ENCODE measurements around the gene ZGPAT. TPM values are rescaled to one million over a fixed set of nuclear protein-coding genes. Genes with fewer than 3 reads are reported as not detected.

The ZGPAT gene
- total and polyA plus RNA-seq, 2 donors (not counting 1 experiment from before 2014, with no cell fraction given), result 46.1 to 62.1 TPM

- intact Hi-C loops (cut with micrococcal nuclease), result loop anchor here (1.0 to 5.0 kb wide), 3 partner anchors 30 to 200 kb away; partner anchors contain the start of genes ARFRP1, PTK6 and RTEL1
- DNase-seq (peak; percentile 70), ATAC-seq (ENCODE audit: low read depth) (peak; percentile 17)
- H3K27me3 Mint-ChIP-seq, result no peaks in the 10 kb centered on the region
- peak overlapping the region; percentile 80 for H3K4me3 Mint-ChIP-seq
- no peaks in the 10 kb centered on the region for H3K9me3 Mint-ChIP-seq (ENCODE audit: insufficient read depth)
- peak overlapping the region; percentile 44 for H3K27ac ChIP-seq (ENCODE audit: low read length in 2 of 2)
- peaks cover 37% of the 10 kb centered on the region for H3K79me2 ChIP-seq (ENCODE audit: control insufficient read depth, insufficient read depth, low read length)
- peaks cover 52% of the 10 kb centered on the region for H4K20me1 ChIP-seq (ENCODE audit: control insufficient read depth, insufficient read depth, low read length, poor library complexity, severe bottlenecking)
- H3K4me1 Mint-ChIP-seq, result peaks cover 22% of the 10 kb centered on the region
- H3K27me3 ChIP-seq (replicated peaks in 1 of 4; ENCODE audit: control extremely low read depth in 1 of 4, control insufficient read depth in 3 of 4, insufficient read depth in 4 of 4, low read length in 3 of 4), result no peaks in the 10 kb centered on the region
- H2AFZ ChIP-seq (ENCODE audit: insufficient read depth, low read depth, low read length, poor library complexity, severe bottlenecking), result peak overlapping the region; percentile 33
- WGBS (ENCODE audit: insufficient coverage), result 5% methylated on average over 29 of the region's 30 CpGs
- H3K9ac ChIP-seq (ENCODE audit: low read length), result peak overlapping the region; percentile 65
- no peaks in the 10 kb centered on the region for H3K9me3 ChIP-seq (ENCODE audit: control extremely low read depth in 1 of 3, control insufficient read depth in 2 of 3, insufficient read depth in 1 of 3, low read length in 2 of 3)
- peak overlapping the region in 4 of 5 experiments; percentile 44 to 70 (median 48) for H3K4me3 ChIP-seq (ENCODE audit: control extremely low read depth in 1 of 5, extremely low read depth in 1 of 5, insufficient read depth in 1 of 5, low read depth in 2 of 5, low read length in 4 of 5)
- peak overlapping the region; percentile 89 for H3K27ac Mint-ChIP-seq
- H3K36me3 ChIP-seq (replicated peaks in 1 of 2; ENCODE audit: control extremely low read depth in 1 of 2, control insufficient read depth in 1 of 2, extremely low read depth in 1 of 2, insufficient read depth in 2 of 2, low read length in 1 of 2), result peaks cover 0 to 24% of the 10 kb centered on the region in 2 experiments
- ChIA-PET POLR2A (interaction anchor here (0.6 to 2.5 kb wide), 9 partner anchors 27 to 216 kb away, joined by 3 to 20 read pairs (median 4); partner anchors contain the start of genes ARFRP1, DNAJC5, GMEB2 and PPDPF), CTCF (interaction anchor here (1.0 to 1.6 kb wide), 3 partner anchors 24 to 199 kb away, joined by 3 to 4 read pairs (median 3); partner anchors contain the start of gene TPD52L2)
- H3K4me1 ChIP-seq (ENCODE audit: control insufficient read depth in 2 of 2, insufficient read depth in 2 of 2, low read length in 2 of 2), result peaks cover 36 to 49% of the 10 kb centered on the region in 2 donors
- peak overlapping the region; percentile 93 for H3K4me2 ChIP-seq (replicated peaks; ENCODE audit: low read depth, low read length, poor library complexity, severe bottlenecking)
- no peak for TF ChIP-seq EZH2 (IDR thresholded peaks at IDR 0.05; ENCODE audit: borderline replicate concordance, insufficient read depth, low read depth, low read length, poor library complexity, severe bottlenecking)
Measured at GRCh38 chr20:63736893-63737694, 29.3 kb downstream of the ZGPAT start.

DNA sequence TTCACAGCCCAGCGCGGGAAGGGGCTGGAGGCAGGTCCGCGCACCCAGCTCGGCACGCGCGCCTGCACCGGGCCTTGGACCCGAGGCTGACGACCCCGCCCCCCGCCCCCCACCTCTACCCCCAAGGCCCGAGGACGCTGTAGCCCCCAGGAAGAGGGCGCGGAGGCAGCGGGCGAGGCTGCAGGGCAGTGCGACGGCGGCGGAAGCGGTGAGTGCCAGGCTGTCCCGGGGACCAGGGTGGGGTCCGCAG lies 29.8 kb downstream of the ZGPAT start:
- peaks cover 46% of the 10 kb centered on the region for H4K20me1 ChIP-seq (ENCODE audit: control insufficient read depth, insufficient read depth, low read length, poor library complexity, severe bottlenecking)
- ChIA-PET POLR2A (interaction anchor here (0.6 to 2.5 kb wide), 5 partner anchors 28 to 102 kb away, joined by 3 to 20 read pairs (median 4); partner anchors contain the start of genes ARFRP1 and ZGPAT), CTCF (interaction anchor here (1.0 kb wide), 1 partner anchor 200 kb away, joined by 3 read pairs; the partner anchor contains the start of gene PTK6)
- Mint-ChIP-seq H3K4me1 (peaks cover 22% of the 10 kb centered on the region), H3K27me3 (no peaks in the 10 kb centered on the region), H3K4me3 (peak overlapping the region; percentile 80), H3K27ac (no peak overlapping the region), H3K9me3 (ENCODE audit: insufficient read depth) (no peaks in the 10 kb centered on the region)
- H3K4me3 ChIP-seq (ENCODE audit: control extremely low read depth in 1 of 5, extremely low read depth in 1 of 5, insufficient read depth in 1 of 5, low read depth in 2 of 5, low read length in 4 of 5), result peak overlapping the region in 4 of 5 experiments; percentile 44 to 70 (median 48)
- no peak for ATAC-seq (ENCODE audit: low read depth)
- peak overlapping the region; percentile 33 for H2AFZ ChIP-seq (ENCODE audit: insufficient read depth, low read depth, low read length, poor library complexity, severe bottlenecking)
- H3K9ac ChIP-seq (ENCODE audit: low read length), result peak overlapping the region; percentile 65
- peaks cover 0 to 24% of the 10 kb centered on the region in 2 experiments for H3K36me3 ChIP-seq (replicated peaks in 1 of 2; ENCODE audit: control extremely low read depth in 1 of 2, control insufficient read depth in 1 of 2, extremely low read depth in 1 of 2, insufficient read depth in 2 of 2, low read length in 1 of 2)
- no peaks in the 10 kb centered on the region for H3K27me3 ChIP-seq (replicated peaks in 1 of 4; ENCODE audit: control extremely low read depth in 1 of 4, control insufficient read depth in 3 of 4, insufficient read depth in 4 of 4, low read length in 3 of 4)
- peaks cover 32% of the 10 kb centered on the region for H3K79me2 ChIP-seq (ENCODE audit: control insufficient read depth, insufficient read depth, low read length)
- H3K4me2 ChIP-seq (replicated peaks; ENCODE audit: low read depth, low read length, poor library complexity, severe bottlenecking), result peak overlapping the region; percentile 93
- TF ChIP-seq, protein P1, sequence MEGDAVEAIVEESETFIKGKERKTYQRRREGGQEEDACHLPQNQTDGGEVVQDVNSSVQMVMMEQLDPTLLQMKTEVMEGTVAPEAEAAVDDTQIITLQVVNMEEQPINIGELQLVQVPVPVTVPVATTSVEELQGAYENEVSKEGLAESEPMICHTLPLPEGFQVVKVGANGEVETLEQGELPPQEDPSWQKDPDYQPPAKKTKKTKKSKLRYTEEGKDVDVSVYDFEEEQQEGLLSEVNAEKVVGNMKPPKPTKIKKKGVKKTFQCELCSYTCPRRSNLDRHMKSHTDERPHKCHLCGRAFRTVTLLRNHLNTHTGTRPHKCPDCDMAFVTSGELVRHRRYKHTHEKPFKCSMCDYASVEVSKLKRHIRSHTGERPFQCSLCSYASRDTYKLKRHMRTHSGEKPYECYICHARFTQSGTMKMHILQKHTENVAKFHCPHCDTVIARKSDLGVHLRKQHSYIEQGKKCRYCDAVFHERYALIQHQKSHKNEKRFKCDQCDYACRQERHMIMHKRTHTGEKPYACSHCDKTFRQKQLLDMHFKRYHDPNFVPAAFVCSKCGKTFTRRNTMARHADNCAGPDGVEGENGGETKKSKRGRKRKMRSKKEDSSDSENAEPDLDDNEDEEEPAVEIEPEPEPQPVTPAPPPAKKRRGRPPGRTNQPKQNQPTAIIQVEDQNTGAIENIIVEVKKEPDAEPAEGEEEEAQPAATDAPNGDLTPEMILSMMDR (IDR thresholded peaks at IDR 0.05), result no peak
- no peak for TF ChIP-seq EZH2 (IDR thresholded peaks at IDR 0.05; ENCODE audit: borderline replicate concordance, insufficient read depth, low read depth, low read length, poor library complexity, severe bottlenecking)
- no peak for DNase-seq
- H3K27ac ChIP-seq (ENCODE audit: low read length in 2 of 2), result no peak overlapping the region
- intact Hi-C loops (cut with micrococcal nuclease), result loop anchor here (2.0 to 5.0 kb wide), 2 partner anchors 79 to 200 kb away; partner anchors contain the start of genes PTK6 and RTEL1
- 3% methylated on average over 22 of the region's 26 CpGs for WGBS (ENCODE audit: insufficient coverage)
- H3K4me1 ChIP-seq (ENCODE audit: control insufficient read depth in 2 of 2, insufficient read depth in 2 of 2, low read length in 2 of 2), result peaks cover 35 to 46% of the 10 kb centered on the region in 2 donors
- no peaks in the 10 kb centered on the region for H3K9me3 ChIP-seq (ENCODE audit: control extremely low read depth in 1 of 3, control insufficient read depth in 2 of 3, insufficient read depth in 1 of 3, low read length in 2 of 3)
